Esophagus muscularis mucosa (tissue), 4 donors: ENCODE results near the gene PHF13. TPM values are rescaled to one million over a fixed set of nuclear protein-coding genes. Genes with fewer than 3 reads are reported as not detected.

Experiments used
- DNase-seq: peaks from one replicate; pipeline ENCODE4 v3.0.0-alpha.2; 2017; ENCODE audit errors: extremely low spot score
- H3K27ac ChIP-seq, 4 donors: fragments of 200-600 bp; sonication (generic); replicated peaks in 1 of 4; 1 replicate in 3 of 4; 2 replicates in 1 of 4; pipeline ENCODE4 v1.5.1; 2016 to 2019; ENCODE audit warnings: mild to moderate bottlenecking in 1 of 4
- H3K27me3 ChIP-seq, 4 donors: fragments of 200-600 bp; sonication (generic); one replicate each; pipeline versions ENCODE4 v1.5.1 to v1.6.0; 2016 to 2019
- H3K36me3 ChIP-seq, 4 donors: fragments of 200-600 bp; sonication (generic); one replicate each; pipeline ENCODE4 v1.5.1; 2016 to 2019
- H3K4me1 ChIP-seq, 4 donors: fragments of 200-600 bp; sonication (generic); one replicate each; pipeline ENCODE4 v1.5.1; 2016 to 2019
- H3K4me3 ChIP-seq, 4 donors: fragments of 200-600 bp; sonication (generic); 1 replicate in 2 of 4; 2 replicates in 2 of 4; pipeline ENCODE4 v1.5.1; 2016 to 2019; ENCODE audit warnings: mild to moderate bottlenecking in 4 of 4, moderate library complexity in 1 of 4
- H3K9me3 ChIP-seq, 4 donors: fragments of 200-600 bp; sonication (generic); 1 replicate in 3 of 4; 2 replicates in 1 of 4; pipeline ENCODE4 v1.5.1; 2016 to 2019
- CTCF ChIP-seq, 3 experiments: fragments of 200-600 bp in 2 of 3; fragments of 450-650 bp in 1 of 3; sonication (generic) in 2 of 3; IDR thresholded peaks; one replicate each; pipeline ENCODE4 v1.5.1; 2017 to 2019; ENCODE audit warnings: antibody characterized with exemption in 3 of 3, mild to moderate bottlenecking in 2 of 3, moderate library complexity in 1 of 3
- EP300 ChIP-seq: sonication (generic); formaldehyde crosslinking; IDR thresholded peaks from one replicate; pipeline ENCODE4 v1.6.1; 2017; ENCODE audit warnings: antibody characterized with exemption
- POLR2A ChIP-seq: fragments of 450-650 bp; IDR thresholded peaks from one replicate; pipeline ENCODE4 v1.6.1; 2017; ENCODE audit warnings: antibody characterized with exemption, moderate library complexity, mild to moderate bottlenecking, low read depth
- POLR2AphosphoS5 ChIP-seq, 2 donors: sonication (generic); formaldehyde crosslinking; IDR thresholded peaks; one replicate each; pipeline ENCODE4 v1.6.1; 2017; ENCODE audit warnings: antibody characterized with exemption in 2 of 2
- WGBS: methylation state at CpG from one replicate; pipeline ENCODE4 v1.1.5; 2018; 5-methylcytosine and 5-hydroxymethylcytosine counted together
- intact Hi-C: fragments of 100-400 bp; cut with DNase I; formaldehyde crosslinking; loops from one replicate; pipeline ENCODE4 v1.15.1; 2023
- total RNA-seq, 4 donors: library from RNA; depleted of rRNA; stranded (reverse); fragments of >200 nt; gene quantifications; one replicate each; pipeline versions ENCODE4 v1.1.0 to v1.2.1, GENCODE V29; 2016

Gene PHF13
- total RNA-seq, 4 donors from 2014 or later = 16.6 to 32.1 (median 27.9) TPM

GRCh38 chr1:6578624-6579373 is 34.7 kb upstream of the PHF13 start:
- H3K27ac ChIP-seq = peak overlapping the region; percentile 95 to 98 (median 97)
- H3K36me3 ChIP-seq = no peaks in the 10 kb centered on the region
- WGBS = 93% methylated on average over 14 of the region's 14 CpGs
- peak overlapping the region; percentile 85 to 98 (median 96) for H3K4me3 ChIP-seq
- no peaks in the 10 kb centered on the region for H3K9me3 ChIP-seq
- no peaks in the 10 kb centered on the region for H3K27me3 ChIP-seq
- DNase-seq = no peak
- H3K4me1 ChIP-seq = peaks cover 32 to 39% (median 38%) of the 10 kb centered on the region in 4 donors
- intact Hi-C loops = loop anchor here (2.0 to 5.0 kb wide), 2 partner anchors 24 to 49 kb away; partner anchors contain the start of genes NOL9 and TAS1R1
- TF ChIP-seq POLR2A = no peak
- no peak for TF ChIP-seq POLR2AphosphoS5 (IDR thresholded peaks at IDR 0.05)
- TF ChIP-seq CTCF (IDR thresholded peaks at IDR 0.05) = no peak
- TF ChIP-seq EP300 = no peak

GRCh38 chr1:6579374-6580118 is 34.0 kb upstream of the PHF13 start, which contains the start of gene ZBTB48:
TSS of gene ZBTB48 (plus strand) at chr1:6579994. CDS start at chr1:6580610, 616 bp downstream.
- Histone ChIP-seq H3K4me3 (peak within 1 kb of the TSS; percentile 85 to 98 (median 96)), H3K27ac (peak within 1 kb of the TSS; percentile 95 to 98 (median 97)), H3K27me3 (no peaks in the 10 kb centered on the region), H3K4me1 (peaks cover 32 to 44% (median 41%) of the 10 kb centered on the region in 4 donors), H3K9me3 (no peaks in the 10 kb centered on the region), H3K36me3 (peaks cover 0 to 4% (median 0%) of the 10 kb centered on the region in 4 donors)
- peak; percentile 100 for DNase-seq
- TF ChIP-seq EP300 = no peak
- TF ChIP-seq POLR2AphosphoS5 (IDR thresholded peaks at IDR 0.05) = peak; percentile 99 to 100
- peak; percentile 96 for TF ChIP-seq POLR2A
- no peak for TF ChIP-seq CTCF (IDR thresholded peaks at IDR 0.05)
- WGBS = 15% methylated on average over 18 of the region's 58 CpGs
- intact Hi-C loops = loop anchor here (2.0 to 5.0 kb wide), 2 partner anchors 25 to 48 kb away; partner anchors contain the start of genes NOL9 and TAS1R1

GRCh38 chr1:6580119-6580592 is 33.4 kb upstream of the PHF13 start:
- Histone ChIP-seq H3K27me3 (no peaks in the 10 kb centered on the region), H3K27ac (peak overlapping the region; percentile 95 to 98 (median 97)), H3K9me3 (no peaks in the 10 kb centered on the region), H3K4me3 (peak overlapping the region; percentile 85 to 98 (median 96)), H3K4me1 (peaks cover 32 to 45% (median 41%) of the 10 kb centered on the region in 4 donors), H3K36me3 (peaks cover 0 to 6% (median 0%) of the 10 kb centered on the region in 4 donors)
- no peak for TF ChIP-seq EP300
- TF ChIP-seq CTCF (IDR thresholded peaks at IDR 0.05) = no peak
- no peak for TF ChIP-seq POLR2AphosphoS5 (IDR thresholded peaks at IDR 0.05)
- TF ChIP-seq POLR2A = no peak
- no peak for DNase-seq
- WGBS = under 1% methylated on average over 19 of the region's 30 CpGs
- intact Hi-C loops = no loop called here

GRCh38 chr1:6580593-6581409 is 32.7 kb upstream of the PHF13 start:
- intact Hi-C loops = no loop called here
- no peak for DNase-seq
- no peaks in the 10 kb centered on the region for H3K27me3 ChIP-seq
- no peaks in the 10 kb centered on the region for H3K9me3 ChIP-seq
- H3K4me3 ChIP-seq = peak overlapping the region; percentile 85 to 98 (median 96)
- H3K36me3 ChIP-seq = peaks cover 0 to 6% (median 0%) of the 10 kb centered on the region in 4 donors
- TF ChIP-seq POLR2AphosphoS5 (IDR thresholded peaks at IDR 0.05) (no peak), EP300 (no peak), POLR2A (no peak), CTCF (IDR thresholded peaks at IDR 0.05) (no peak)
- 38% methylated on average over 17 of the region's 19 CpGs for WGBS
- H3K27ac ChIP-seq = peak overlapping the region; percentile 95 to 98 (median 97)
- peaks cover 32 to 52% (median 41%) of the 10 kb centered on the region in 4 donors for H3K4me1 ChIP-seq
